MG63 (cell line): ENCODE results near the gene ZBTB33. TPM values are rescaled to one million over a fixed set of nuclear protein-coding genes. Genes with fewer than 3 reads are reported as not detected.

Experiments
- DNase-seq: peaks from one replicate; pipeline ENCODE4 v3.0.0-alpha.2; 2020
- H3K27me3 ChIP-seq: fragments of 250-450 bp; sonication (Bioruptor Pico); 2 replicates; pipeline ENCODE4 v1.5.1; 2020; ENCODE audit warnings: mild to moderate bottlenecking, moderate library complexity
- H3K36me3 ChIP-seq: fragments of 250-450 bp; sonication (Bioruptor Pico); 2 replicates; pipeline ENCODE4 v1.5.1; 2020; ENCODE audit warnings: mild to moderate bottlenecking, moderate library complexity
- H3K4me3 ChIP-seq: fragments of 250-450 bp; sonication (Bioruptor Pico); 2 replicates; pipeline ENCODE4 v1.5.1; 2020; ENCODE audit warnings: mild to moderate bottlenecking, moderate library complexity
- H3K9me3 ChIP-seq: fragments of 250-450 bp; sonication (Bioruptor Pico); 2 replicates; pipeline ENCODE4 v1.5.1; 2020; ENCODE audit warnings: mild to moderate bottlenecking, moderate library complexity
- total RNA-seq: library from RNA; depleted of rRNA; stranded (reverse); fragments of >200 nt; shearing (Covaris generic); gene quantifications from 2 replicates; pipeline ENCODE4 v1.2.3, GENCODE V29; 2014; ENCODE audit warnings: low replicate concordance; rRNA removed

The ZBTB33 gene, protein sequence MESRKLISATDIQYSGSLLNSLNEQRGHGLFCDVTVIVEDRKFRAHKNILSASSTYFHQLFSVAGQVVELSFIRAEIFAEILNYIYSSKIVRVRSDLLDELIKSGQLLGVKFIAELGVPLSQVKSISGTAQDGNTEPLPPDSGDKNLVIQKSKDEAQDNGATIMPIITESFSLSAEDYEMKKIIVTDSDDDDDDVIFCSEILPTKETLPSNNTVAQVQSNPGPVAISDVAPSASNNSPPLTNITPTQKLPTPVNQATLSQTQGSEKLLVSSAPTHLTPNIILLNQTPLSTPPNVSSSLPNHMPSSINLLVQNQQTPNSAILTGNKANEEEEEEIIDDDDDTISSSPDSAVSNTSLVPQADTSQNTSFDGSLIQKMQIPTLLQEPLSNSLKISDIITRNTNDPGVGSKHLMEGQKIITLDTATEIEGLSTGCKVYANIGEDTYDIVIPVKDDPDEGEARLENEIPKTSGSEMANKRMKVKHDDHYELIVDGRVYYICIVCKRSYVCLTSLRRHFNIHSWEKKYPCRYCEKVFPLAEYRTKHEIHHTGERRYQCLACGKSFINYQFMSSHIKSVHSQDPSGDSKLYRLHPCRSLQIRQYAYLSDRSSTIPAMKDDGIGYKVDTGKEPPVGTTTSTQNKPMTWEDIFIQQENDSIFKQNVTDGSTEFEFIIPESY
- 8.2 and 16.5 TPM in 2 replicates for total RNA-seq

DNA sequence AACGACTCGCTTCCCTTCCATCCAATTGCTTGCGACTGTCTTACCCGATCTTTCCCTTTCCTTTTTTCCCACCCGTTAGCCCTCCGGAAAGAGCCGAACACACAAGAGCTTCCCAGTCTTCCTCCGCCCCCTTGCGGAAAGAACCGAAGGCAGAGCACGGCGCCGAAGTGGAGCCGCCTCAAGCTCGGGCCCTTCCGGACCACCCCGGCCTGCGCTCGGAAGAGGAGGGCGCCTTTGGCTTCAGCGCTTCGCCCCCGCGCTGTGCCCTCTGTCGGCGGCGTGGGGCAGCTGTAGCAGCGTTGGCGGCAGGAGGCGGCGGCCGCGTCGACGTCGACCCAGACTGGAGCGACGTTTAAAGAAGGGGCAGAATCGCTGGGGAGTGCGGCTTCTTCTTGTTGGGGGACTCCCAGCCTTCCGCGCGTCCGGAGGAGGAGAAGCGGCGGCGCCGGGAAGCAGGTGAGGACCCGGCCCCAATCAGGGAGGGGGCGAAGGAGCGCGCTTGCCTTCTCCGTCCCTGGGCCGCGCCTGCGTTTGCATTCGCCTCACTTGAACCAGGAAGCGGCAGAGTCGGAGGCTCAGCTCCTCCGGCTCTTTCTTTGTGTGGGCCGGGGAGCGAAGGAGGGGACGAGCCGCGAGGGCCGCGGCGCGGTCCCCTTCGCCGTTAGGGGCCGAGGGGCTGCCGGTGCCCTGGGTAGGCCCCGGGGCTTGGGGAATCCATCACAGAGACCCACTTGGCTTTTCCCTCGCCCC lies at the start of gene ZBTB33:
Gene ZBTB33 (plus strand): TSS at position 291 of the 750 bp plus-strand sequence. CDS start 2,604 bp downstream, outside the sequence.
- Histone ChIP-seq H3K4me3 (peak within 1 kb of the TSS; percentile 72), H3K27me3 (no peaks in the 10 kb centered on the region), H3K9me3 (no peaks in the 10 kb centered on the region), H3K36me3 (peaks cover 12% of the 10 kb centered on the region)
- peak; percentile 89 for DNase-seq

DNA sequence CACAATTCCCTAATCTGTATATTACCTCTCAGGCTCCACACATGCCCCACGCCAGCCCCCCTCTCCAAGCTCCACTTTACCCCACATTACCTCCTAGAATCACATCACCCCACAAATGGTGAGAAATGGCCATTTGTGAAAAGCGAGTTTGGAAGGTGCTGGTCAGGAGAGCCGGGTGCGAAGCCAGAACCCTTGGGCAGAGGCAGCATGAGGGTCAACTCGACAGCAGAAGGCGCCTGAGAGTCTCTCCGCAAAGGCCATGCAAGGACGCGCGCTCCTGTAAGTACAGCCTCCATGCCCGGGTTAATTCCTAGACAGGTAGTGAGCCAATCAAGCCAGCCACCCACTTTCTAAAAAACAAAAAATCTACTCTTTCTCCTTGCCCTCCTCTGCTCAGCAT lies 49.8 kb upstream of the ZBTB33 start:
- Histone ChIP-seq H3K9me3 (no peaks in the 10 kb centered on the region), H3K27me3 (no peaks in the 10 kb centered on the region), H3K4me3 (no peak overlapping the region), H3K36me3 (no peaks in the 10 kb centered on the region)
- no peak for DNase-seq

DNA sequence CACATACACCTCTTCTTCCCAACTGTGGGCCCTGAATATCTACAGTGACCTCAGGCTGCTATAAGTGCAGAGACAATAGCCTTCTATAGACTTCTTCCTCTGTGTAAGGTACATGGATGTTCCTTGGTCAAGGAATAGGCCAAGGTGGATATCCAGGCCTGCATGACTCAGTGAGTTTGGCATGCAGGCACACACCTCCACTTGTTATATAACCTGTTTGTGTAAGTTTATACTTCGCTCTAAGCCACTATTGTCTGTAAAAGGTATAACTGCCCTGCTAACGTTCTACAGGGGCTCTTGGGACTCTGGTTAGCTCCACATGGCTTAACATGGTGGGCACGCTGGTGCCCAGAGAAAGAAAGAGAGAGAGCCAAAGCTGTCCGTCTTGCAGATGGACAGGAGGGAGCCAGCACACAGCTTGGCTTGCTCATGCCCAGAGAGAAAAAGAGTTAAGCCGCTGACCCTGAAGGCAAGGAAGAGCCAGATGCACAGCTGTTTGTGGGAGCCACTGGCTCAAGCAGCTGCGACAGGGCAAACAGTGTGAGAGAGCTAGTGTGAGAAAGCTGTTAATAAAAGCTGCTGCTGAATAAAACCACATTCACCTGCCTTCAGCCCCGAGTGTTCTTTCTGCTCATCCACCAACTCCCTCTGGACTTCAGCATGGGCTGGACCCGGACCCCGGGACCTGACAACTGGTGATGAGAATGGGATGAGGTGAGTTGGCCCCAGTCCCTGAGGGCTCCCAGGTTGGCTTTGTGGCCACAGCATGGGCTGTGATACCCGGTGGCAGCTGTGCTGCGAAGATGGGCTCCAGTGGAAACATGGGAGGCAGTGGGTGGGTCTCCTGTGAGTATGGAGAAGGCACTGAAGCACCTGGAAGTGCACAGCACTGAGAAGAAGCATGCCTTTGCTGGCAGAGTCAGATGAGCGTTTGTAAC lies 44.5 kb upstream of the ZBTB33 start:
- H3K9me3 ChIP-seq: no peaks in the 10 kb centered on the region
- no peak overlapping the region for H3K4me3 ChIP-seq
- H3K36me3 ChIP-seq: no peaks in the 10 kb centered on the region
- DNase-seq: no peak
- H3K27me3 ChIP-seq: no peaks in the 10 kb centered on the region

DNA sequence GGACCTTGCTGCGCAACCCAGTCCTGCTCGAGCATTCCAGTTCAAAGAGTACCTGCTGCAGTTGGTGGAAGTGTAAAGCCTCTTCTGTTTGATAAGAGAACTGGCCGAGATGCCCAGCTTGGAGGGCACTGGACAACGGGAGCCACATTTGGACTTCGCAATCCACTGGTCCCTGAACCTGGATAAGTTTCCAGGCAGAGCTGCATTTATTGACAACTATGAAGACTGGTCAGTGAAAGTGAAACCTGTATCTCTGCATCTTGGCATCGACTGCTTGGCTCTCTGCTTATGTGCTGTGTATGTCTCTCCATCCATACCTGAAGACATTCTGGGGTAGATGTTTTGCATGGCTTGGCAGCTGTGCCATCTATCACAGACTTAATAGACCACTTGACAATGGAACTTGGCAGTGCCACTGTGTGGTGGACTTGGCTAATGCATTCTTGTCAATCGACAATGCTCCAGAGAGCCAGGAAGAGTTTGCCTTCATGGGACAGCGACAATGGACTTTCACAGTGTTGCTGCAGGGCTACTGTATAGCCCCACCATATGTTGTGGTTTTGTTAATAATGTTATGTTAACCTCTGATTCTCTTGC lies 43.5 kb upstream of the ZBTB33 start:
- no peak for DNase-seq
- H3K36me3 ChIP-seq: no peaks in the 10 kb centered on the region

DNA sequence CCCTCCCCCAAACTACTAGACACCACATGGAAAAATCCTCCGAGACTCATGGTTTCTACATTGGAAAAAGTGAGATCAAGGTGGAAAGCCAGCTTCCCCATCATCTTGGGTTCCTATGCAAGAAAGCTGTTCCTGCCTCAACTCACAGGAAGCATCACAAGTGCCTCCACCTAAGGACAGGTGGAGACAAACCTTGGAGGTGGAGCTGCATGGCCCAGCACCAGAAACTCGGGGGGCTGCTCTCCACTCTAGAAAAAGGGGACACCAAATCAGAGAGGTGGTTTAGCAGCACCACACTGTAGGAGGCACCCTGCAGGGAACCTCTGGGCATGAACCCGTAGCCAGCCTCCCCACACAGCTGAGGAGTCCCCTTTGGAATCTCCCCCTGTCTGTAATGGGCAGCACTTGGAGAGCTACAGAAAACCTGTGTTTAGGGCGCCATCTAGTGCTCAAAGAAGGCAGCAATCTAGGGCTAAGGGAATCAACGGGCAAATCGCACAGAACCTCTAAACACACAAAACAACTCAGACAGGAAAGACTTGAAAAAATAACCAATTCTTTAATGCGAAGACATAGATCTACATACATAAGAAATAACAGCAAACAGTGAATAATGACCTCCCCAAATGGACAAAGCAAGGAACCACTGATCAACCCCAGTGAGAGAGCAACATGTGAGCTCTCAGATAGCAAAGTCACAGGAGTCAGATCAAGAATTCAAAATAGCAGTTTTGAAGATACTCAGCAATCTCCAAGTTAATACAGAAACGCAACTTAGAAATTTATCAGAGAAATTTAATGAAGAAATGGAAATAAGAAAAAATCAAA lies 37.0 kb upstream of the ZBTB33 start:
- no peaks in the 10 kb centered on the region for H3K36me3 ChIP-seq
- no peaks in the 10 kb centered on the region; the same call in 1 of the 2 replicates for H3K27me3 ChIP-seq
- H3K4me3 ChIP-seq: no peak overlapping the region
- peak; percentile 14 for DNase-seq
- H3K9me3 ChIP-seq: no peaks in the 10 kb centered on the region

More for the DNA sequence above, 43.5 kb upstream of the ZBTB33 start:
- Histone ChIP-seq H3K4me3 (no peak overlapping the region), H3K27me3 (no peaks in the 10 kb centered on the region), H3K9me3 (no peaks in the 10 kb centered on the region)

DNA sequence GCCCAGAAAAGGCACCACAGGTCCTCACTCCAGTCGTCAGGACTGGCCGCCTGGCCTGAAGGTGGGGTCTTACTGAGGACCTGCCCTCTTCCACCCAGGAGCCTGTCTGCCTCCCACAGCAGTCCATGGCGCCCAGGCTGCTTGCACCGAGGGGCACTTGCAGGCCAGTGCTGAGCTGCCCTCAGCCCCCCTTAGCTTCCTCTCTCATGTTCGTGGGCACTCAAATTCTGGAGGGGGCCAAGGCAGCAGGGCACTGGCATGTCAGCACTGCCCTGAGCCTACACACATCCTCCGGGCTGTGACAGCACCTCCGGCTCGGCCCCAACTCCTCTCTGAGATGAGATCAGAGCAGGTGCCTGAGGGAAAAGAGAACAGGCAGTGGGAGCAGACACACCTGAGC lies 27.2 kb upstream of the ZBTB33 start:
- DNase-seq: no peak
- Histone ChIP-seq H3K36me3 (no peaks in the 10 kb centered on the region), H3K4me3 (no peak overlapping the region), H3K9me3 (no peaks in the 10 kb centered on the region), H3K27me3 (no peaks in the 10 kb centered on the region)

DNA sequence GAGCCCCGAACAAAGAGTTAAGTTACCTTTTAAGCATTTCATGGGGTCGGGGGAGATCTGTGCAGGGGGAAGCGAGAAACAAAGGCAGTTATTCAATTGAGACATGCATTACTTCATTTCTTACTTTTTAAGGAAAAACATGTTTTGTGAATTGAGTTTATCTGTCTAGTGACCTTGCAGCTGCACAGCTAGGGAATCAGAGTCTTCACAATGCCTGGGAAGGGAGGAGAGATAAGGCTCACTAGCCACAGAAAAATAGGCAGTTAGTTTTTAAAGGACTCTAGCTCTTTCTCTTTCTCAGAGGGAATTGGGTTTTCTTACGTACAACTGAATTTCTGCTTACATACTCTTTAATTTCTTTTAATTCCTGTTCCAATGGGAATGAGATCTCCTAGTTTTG lies 26.2 kb upstream of the ZBTB33 start:
- Histone ChIP-seq H3K4me3 (no peak overlapping the region), H3K36me3 (no peaks in the 10 kb centered on the region), H3K27me3 (no peaks in the 10 kb centered on the region), H3K9me3 (no peaks in the 10 kb centered on the region)
- DNase-seq: no peak

DNA sequence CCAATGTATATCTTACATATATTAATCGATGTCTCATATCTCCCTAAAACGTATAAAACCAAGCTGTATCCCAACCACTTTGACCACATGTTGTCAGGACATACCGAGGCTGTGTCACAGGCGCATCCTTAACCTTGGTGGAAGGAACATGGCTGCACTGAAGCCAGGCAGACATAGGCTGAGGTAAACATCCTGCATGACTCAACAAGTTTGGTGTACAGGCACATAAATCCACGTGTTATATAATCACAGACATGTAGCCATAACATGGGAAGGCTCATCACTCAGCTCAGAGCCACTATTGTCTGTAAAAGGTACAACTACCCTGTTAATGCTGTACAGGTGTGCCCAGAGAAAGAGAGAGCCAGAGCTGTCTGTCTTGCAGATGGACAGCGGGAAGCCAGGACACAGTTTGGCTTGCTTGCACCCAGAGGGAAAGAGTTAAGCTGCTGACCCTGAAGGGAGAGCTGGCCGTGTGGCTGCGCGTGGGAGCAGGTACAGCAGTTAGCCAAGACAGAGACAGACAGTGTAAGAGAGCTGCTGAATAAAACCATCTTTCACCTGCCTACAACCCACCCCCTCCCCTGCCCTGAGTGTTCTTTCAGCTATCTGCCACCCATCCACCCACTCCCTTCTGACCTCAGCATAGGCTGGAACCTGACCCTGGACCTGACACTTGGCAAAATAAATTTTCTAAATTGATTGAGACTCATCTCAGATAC lies 22.3 kb upstream of the ZBTB33 start:
- H3K9me3 ChIP-seq: no peaks in the 10 kb centered on the region
- H3K4me3 ChIP-seq: no peak overlapping the region
- H3K36me3 ChIP-seq: no peaks in the 10 kb centered on the region
- no peaks in the 10 kb centered on the region for H3K27me3 ChIP-seq
- no peak for DNase-seq

DNA sequence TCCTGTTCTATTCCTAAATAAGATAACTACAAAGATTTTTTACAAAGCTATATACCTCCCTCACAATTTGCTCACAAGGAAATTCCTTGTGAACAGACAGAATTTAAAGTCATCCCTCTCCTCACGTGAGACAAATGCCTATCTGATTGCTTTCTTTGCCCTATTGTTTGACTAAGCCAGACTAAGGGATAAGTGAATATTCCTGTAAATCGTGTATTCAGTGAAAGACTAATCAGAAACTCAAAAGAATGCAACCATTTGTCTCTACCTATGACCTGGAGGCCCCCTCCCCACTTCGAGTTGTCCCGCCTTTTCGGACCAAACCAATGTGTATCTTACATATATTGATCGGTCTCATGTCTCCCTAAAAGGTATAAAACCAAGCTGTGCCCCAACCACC lies 15.3 kb upstream of the ZBTB33 start:
- H3K27me3 ChIP-seq: no peaks in the 10 kb centered on the region
- no peaks in the 10 kb centered on the region for H3K9me3 ChIP-seq
- no peak for DNase-seq
- H3K4me3 ChIP-seq: no peak overlapping the region
- H3K36me3 ChIP-seq: no peaks in the 10 kb centered on the region

DNA sequence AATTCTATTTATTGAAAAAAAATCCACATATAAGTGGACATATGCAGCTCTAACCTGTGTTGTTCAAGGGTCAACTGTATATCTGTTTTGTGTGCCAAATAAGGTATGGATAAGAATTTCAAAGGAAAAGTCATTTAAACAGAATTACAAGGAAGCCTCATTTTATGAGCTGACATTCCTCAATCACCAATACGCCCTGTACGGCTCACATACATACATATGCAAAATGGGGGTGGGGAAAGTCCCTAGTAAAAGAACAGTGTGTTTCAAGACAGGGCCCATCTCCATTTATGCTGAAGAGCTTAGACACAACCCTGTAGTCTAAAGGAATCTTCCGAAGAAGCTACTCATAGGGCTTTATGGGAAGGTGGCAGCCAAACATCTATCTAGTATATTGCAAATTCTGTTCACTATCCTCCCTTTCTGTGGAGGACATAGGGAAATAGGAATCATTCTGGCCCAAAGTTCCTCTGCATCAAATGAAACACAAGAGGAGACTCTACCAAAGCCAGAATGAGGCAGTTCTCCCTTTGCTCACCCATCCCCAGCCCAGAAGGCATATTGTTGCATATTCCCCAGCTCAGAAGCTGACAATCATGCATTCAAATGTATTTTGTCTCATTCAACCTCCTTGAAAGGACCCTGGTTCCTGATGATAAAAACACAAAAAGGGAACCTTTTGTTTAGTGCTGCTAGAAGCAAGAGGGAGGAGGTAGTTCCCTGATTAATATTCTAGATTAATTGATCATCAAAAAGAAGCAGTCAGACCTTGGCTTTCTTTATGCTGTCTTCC lies 13.7 kb upstream of the ZBTB33 start:
- no peak for DNase-seq
- no peaks in the 10 kb centered on the region for H3K27me3 ChIP-seq
- no peak overlapping the region for H3K4me3 ChIP-seq
- no peaks in the 10 kb centered on the region for H3K9me3 ChIP-seq
- H3K36me3 ChIP-seq: no peaks in the 10 kb centered on the region

DNA sequence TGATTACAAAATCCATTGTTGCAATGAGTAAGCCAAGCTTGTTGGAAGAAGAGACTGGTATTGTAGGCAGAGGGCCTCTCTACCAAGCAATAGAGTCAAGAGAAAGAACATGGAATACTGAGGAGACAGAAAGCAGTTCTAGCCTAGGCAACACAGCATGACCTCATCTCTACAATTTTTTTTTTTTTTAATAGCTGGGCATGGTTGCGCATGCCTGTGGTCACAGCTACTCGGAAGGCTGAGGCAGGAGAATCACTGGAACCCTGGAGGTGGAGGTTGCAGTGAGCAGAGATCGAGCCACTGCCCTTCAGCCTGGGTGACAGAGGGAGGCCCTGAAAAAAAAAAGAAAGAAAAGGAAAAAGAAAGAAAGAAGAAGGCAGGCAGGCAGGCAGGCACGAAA lies 11.7 kb upstream of the ZBTB33 start:
- H3K27me3 ChIP-seq: no peaks in the 10 kb centered on the region
- H3K4me3 ChIP-seq: no peak overlapping the region
- no peak for DNase-seq
- H3K36me3 ChIP-seq: no peaks in the 10 kb centered on the region
- H3K9me3 ChIP-seq: no peaks in the 10 kb centered on the region

DNA sequence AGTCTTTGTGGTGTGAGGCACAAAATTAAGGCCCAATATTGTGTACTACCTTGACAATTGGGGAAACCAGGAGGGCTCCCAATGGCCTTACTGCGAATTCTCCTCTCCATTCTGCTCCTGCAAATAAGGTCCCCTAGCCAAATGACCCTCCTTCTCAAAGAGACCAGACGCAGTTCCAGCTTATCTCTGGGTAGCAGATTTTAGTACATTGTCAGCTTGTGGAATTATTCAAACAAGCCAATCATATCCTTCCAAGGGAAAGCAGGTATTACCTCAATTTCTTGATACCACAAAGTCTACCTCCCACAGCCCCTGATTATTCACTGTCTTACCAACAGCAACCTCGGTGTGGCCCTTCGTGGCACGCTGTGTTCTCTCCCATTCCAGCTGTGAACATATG lies 7.8 kb upstream of the ZBTB33 start:
- no peaks in the 10 kb centered on the region for H3K36me3 ChIP-seq
- no peak overlapping the region for H3K4me3 ChIP-seq
- no peaks in the 10 kb centered on the region for H3K27me3 ChIP-seq
- H3K9me3 ChIP-seq: no peaks in the 10 kb centered on the region
- no peak for DNase-seq

DNA sequence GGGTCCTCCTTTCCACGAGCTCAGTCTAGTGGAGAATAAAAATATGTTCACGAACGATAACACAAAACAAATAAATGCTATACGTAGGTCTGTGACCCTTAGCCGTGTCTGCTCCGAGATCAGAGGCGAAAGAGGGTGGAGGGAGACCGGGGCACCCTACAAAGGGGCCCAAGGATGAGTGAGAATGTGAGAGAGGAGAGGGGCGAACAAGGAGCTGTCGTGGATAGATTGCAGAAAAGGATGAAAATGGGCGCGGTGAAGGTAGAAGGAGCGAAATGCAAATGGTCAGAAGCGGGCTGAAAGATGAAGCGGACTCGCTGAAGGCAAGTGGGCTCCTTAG lies 6.2 kb upstream of the ZBTB33 start:
- Histone ChIP-seq H3K9me3 (no peaks in the 10 kb centered on the region), H3K36me3 (no peaks in the 10 kb centered on the region), H3K27me3 (no peaks in the 10 kb centered on the region), H3K4me3 (peak overlapping the region; percentile 76)
- no peak for DNase-seq
